Fibroblast of the conjunctiva (primary cell): ENCODE measurements around the gene STK38L.

Experiments
- DNase-seq: peaks from one replicate; pipeline ENCODE4 v3.0.0-alpha.2; 2010; ENCODE audit warnings: low read depth

STK38L gene

DNA sequence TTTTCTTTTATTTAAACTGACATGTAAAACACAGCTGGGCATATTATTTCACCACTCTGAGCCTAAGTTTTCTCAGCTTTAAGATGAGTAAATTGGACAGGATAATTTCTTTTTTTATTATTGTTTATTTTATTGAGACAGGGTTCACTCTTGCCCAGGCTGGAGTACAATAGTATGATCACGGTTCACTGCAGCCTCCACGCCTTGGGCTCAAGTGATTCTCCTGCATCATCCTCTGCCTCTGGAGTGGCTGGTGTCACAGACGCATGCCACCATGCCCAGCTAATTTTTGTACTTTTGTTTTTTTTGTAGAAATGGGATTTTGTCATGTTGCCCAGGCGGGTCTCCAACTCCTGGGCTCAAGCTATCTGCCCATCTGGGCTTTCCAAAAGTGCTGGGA lies 101.3 kb downstream of the STK38L start:
- no peak for DNase-seq

DNA sequence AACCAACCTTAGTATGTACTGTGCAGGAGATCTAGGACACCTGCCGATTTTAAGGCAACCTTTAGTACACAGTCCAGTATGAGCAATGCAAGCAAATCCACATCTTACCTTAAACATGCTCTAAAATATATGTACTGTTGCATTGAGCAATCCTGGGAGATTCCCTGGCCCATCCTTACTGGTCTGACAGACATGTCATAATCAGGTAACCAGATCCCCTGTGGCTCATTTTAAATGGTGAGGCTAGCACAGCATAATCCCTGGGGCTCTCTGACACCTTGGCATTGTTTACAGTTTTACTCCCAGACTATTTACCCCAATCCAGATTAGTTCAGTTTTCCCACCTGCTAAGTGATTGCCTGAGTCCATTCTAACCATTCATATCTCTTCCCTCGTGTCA lies 103.7 kb downstream of the STK38L start:
- DNase-seq, result no peak

DNA sequence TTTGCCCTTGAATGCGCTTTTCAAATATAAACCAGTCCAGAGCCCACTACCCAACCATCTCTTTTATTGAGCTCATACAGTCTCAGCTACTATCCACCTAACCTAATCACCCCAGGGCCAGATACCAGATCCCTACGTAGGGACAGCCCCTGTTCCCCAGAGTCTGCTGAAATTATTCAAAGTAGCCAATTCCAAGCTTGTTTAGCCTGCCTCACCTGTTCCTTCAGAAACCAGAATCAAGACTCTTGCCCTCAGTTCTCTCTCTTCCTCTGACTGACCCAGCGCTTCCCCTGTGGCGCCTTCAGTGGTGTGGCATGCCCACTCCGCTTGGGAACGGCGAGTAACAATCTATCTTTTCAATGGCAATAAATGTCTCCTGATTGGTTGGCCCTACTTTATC lies 107.4 kb downstream of the STK38L start:
- DNase-seq, result no peak

DNA sequence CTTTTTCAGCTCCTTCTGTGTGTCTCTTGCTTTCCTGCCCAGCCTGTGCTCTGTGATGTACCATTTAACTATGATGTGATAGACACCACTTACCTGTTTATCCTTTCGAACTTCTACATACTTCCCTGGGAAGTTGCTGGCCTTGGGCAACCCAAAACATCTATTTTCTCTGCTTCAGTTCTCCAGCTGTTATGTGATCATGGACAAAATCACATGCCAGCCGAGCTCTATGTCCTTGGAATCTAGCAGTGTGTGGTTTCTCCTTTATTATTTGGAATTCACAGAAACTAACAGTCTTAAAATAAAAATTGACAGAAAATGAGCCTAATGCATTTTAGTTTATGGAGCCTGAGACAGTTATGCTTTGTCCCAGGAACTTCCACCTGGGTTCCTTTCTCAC lies 111.4 kb downstream of the STK38L start:
- no peak for DNase-seq

GRCh38 chr12:27355979-27356378 lies 111.9 kb downstream of the STK38L start:
- no peak for DNase-seq

GRCh38 chr12:27359578-27360340 lies 115.7 kb downstream of the STK38L start:
- no peak for DNase-seq

DNA sequence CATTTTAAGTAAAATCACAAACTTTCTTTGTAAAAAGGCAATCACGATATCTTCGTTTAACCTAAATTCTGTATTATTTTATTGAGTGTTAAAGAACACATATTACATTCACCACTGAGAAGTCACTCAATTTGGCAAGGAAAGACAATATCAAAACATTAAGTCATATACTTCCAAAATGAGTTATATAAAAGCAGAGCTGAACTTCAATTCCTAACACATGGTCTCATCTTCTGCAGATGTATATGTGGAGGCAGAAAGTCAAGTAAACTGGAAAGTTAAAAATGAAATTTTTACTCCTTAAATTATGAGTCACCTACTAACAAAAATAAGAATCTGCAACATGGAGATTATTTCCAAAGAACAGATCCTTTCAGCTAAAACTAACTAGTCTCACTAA lies 117.3 kb downstream of the STK38L start:
- no peak for DNase-seq

- no peak for DNase-seq
Measured at GRCh38 chr12:27366621-27367020, 122.5 kb downstream of the STK38L start.

- no peak for DNase-seq
Measured at GRCh38 chr12:27367078-27367477, 123.0 kb downstream of the STK38L start.
